WTC11 (cell line): ENCODE data around the gene POLA1. TPM values are rescaled to one million over a fixed set of nuclear protein-coding genes. Genes with fewer than 3 reads are reported as not detected.

Experiments used
- ATAC-seq: fragments of 200-7000 bp; cut with Tn5 transposase; 2 replicates; pipeline ENCODE4 v1.10.0; 2021; ENCODE audit warnings: mild to moderate bottlenecking, moderate library complexity
- CTCF ChIA-PET: fragments of 300-600 bp; sonication (Branson Sonifier 250); formaldehyde crosslinking; loops from one replicate; lab custom pipeline; 2021; ENCODE audit warnings: antibody characterized with exemption; lab: Charles Lee
- POLR2A ChIA-PET: fragments of 350-600 bp; sonication (Branson Sonifier 250); formaldehyde crosslinking; loops from one replicate; lab custom pipeline; 2021; ENCODE audit warnings: antibody characterized with exemption; lab: Charles Lee
- DNase-seq: peaks from one replicate; pipeline ENCODE4 v3.0.0; 2021; ENCODE audit warnings: low spot score
- H3K27ac Mint-ChIP-seq: 2 replicates; pipeline ENCODE4 v1.8.0; 2021; ENCODE audit warnings: mixed read lengths
- H3K27me3 Mint-ChIP-seq: 2 replicates; pipeline ENCODE4 v1.8.0; 2021; ENCODE audit warnings: low read depth, mild to moderate bottlenecking, moderate library complexity, mixed read lengths
- H3K36me3 Mint-ChIP-seq: 2 replicates; pipeline ENCODE4 v1.8.0; 2021; ENCODE audit warnings: mixed read lengths
- H3K4me1 Mint-ChIP-seq: 2 replicates; pipeline ENCODE4 v1.8.0; 2022; ENCODE audit warnings: mixed read lengths
- H3K4me3 Mint-ChIP-seq: 2 replicates; pipeline ENCODE4 v1.8.0; 2021; ENCODE audit warnings: mild to moderate bottlenecking, moderate library complexity, mixed read lengths
- H3K9me3 Mint-ChIP-seq: 2 replicates; pipeline ENCODE4 v1.8.0; 2021; ENCODE audit warnings: mixed read lengths
- ATF2 ChIP-seq: sonication (generic); formaldehyde crosslinking; IDR thresholded peaks from 2 replicates; pipeline ENCODE4 v1.8.1; 2022; ENCODE audit warnings: low read depth, missing genetic modification reagents, borderline replicate concordance
- CTCF ChIP-seq: fragments of 200-600 bp; IDR thresholded peaks from 2 replicates; pipeline ENCODE4 v1.8.0; 2022; ENCODE audit warnings: antibody characterized with exemption
- E2F1 ChIP-seq: sonication (generic); formaldehyde crosslinking; IDR thresholded peaks from 2 replicates; pipeline ENCODE4 v1.8.0; 2022; ENCODE audit warnings: mild to moderate bottlenecking, missing genetic modification reagents
- ESRRA ChIP-seq: sonication (generic); formaldehyde crosslinking; IDR thresholded peaks from 2 replicates; pipeline ENCODE4 v1.8.1; 2022; ENCODE audit warnings: mild to moderate bottlenecking, missing genetic modification reagents, borderline replicate concordance
- FOXJ3 ChIP-seq: sonication (generic); formaldehyde crosslinking; IDR thresholded peaks from 2 replicates; pipeline ENCODE4 v1.9.0; 2021; ENCODE audit warnings: missing genetic modification reagents, mild to moderate bottlenecking, borderline replicate concordance
- JUN ChIP-seq: sonication (generic); formaldehyde crosslinking; IDR thresholded peaks from 2 replicates; pipeline ENCODE4 v1.8.0; 2023; ENCODE audit warnings: mild to moderate bottlenecking, missing genetic modification reagents
- NFATC4 ChIP-seq: fragments of 250-450 bp; sonication (Bioruptor Pico); IDR thresholded peaks from 2 replicates; pipeline ENCODE4 v1.9.0; 2021; ENCODE audit warnings: mild to moderate bottlenecking
- NR1H2 ChIP-seq: sonication (generic); formaldehyde crosslinking; IDR thresholded peaks from 2 replicates; pipeline ENCODE4 v1.9.0; 2021; ENCODE audit warnings: mild to moderate bottlenecking, moderate library complexity, missing genetic modification reagents
- OVOL2 ChIP-seq: fragments of 250-450 bp; sonication (Bioruptor Pico); IDR thresholded peaks from 2 replicates; pipeline ENCODE4 v1.9.0; 2021; ENCODE audit warnings: mild to moderate bottlenecking, borderline replicate concordance
- PRDM15 ChIP-seq: sonication (generic); formaldehyde crosslinking; IDR thresholded peaks from 2 replicates; pipeline ENCODE4 v1.8.0; 2022; ENCODE audit warnings: missing genetic modification reagents
- PRRX2 ChIP-seq: fragments of 250-450 bp; sonication (Bioruptor Pico); IDR thresholded peaks from 2 replicates; pipeline ENCODE4 v1.8.0; 2021; ENCODE audit warnings: mild to moderate bottlenecking
- SMAD3 ChIP-seq: sonication (generic); formaldehyde crosslinking; IDR thresholded peaks from 2 replicates; pipeline ENCODE4 v1.8.0; 2022; ENCODE audit warnings: missing genetic modification reagents, mild to moderate bottlenecking, borderline replicate concordance
- STAT6 ChIP-seq: sonication (generic); formaldehyde crosslinking; conservative IDR thresholded peaks from 2 replicates; pipeline ENCODE4 v1.8.1; 2023; ENCODE audit warnings: mild to moderate bottlenecking, low read depth, missing genetic modification reagents, moderate library complexity
- USF1 ChIP-seq: sonication (generic); formaldehyde crosslinking; IDR thresholded peaks from 2 replicates; pipeline ENCODE4 v1.8.0; 2022; ENCODE audit warnings: mild to moderate bottlenecking, missing genetic modification reagents
- ZNF423 ChIP-seq: fragments of 250-450 bp; sonication (Bioruptor Pico); IDR thresholded peaks from 2 replicates; pipeline ENCODE4 v2.1.2; 2022; ENCODE audit warnings: mild to moderate bottlenecking, moderate library complexity
- ZNF671 ChIP-seq: fragments of 250-450 bp; sonication (Bioruptor Pico); IDR thresholded peaks from 2 replicates; pipeline ENCODE4 v1.8.0; 2021; ENCODE audit warnings: mild to moderate bottlenecking
- total RNA-seq: library from RNA; stranded (reverse); gene quantifications from 3 replicates; pipeline ENCODE4 v1.2.3, GENCODE V29; 2021

The POLA1 gene
- total RNA-seq, 1 experiment from 2014 or later = 29.9 TPM

GRCh38 chrX:24763989-24764388 lies 70.3 kb downstream of the POLA1 start:
- H3K27ac Mint-ChIP-seq = peak overlapping the region; percentile 84
- no peaks in the 10 kb centered on the region for H3K4me1 Mint-ChIP-seq
- H3K4me3 Mint-ChIP-seq = no peak overlapping the region
- no peaks in the 10 kb centered on the region for H3K9me3 Mint-ChIP-seq
- H3K27me3 Mint-ChIP-seq = no peaks in the 10 kb centered on the region
- POLR2A ChIA-PET = interaction anchor here (0.6 kb wide), 1 partner anchor 15 kb away, joined by 4 read pairs; no protein-coding TSS in a partner anchor
- TF ChIP-seq ESRRA (CRISPR knock-in tag) (no peak), STAT6 (CRISPR knock-in tag) (no peak), ATF2 (no peak), NFATC4 (CRISPR knock-in tag) (no peak)
- TF ChIP-seq, all 79 proteins: peak for 0
- H3K36me3 Mint-ChIP-seq = peaks cover 33% of the 10 kb centered on the region
- CTCF ChIA-PET = interaction anchor here (1.2 kb wide), 1 partner anchor 88 kb away, joined by 6 read pairs; no protein-coding TSS in a partner anchor
- DNase-seq = no peak
- no peak for ATAC-seq

- CTCF ChIA-PET = no interaction called here
- Mint-ChIP-seq H3K27ac (no peak overlapping the region), H3K4me1 (no peaks in the 10 kb centered on the region), H3K9me3 (no peaks in the 10 kb centered on the region), H3K27me3 (no peaks in the 10 kb centered on the region), H3K36me3 (peaks cover 17% of the 10 kb centered on the region), H3K4me3 (no peak overlapping the region)
- ATAC-seq (no peak), DNase-seq (no peak)
- POLR2A ChIA-PET = no interaction called here
- no peak for TF ChIP-seq OVOL2 (CRISPR knock-in tag)
- TF ChIP-seq ZNF423 (CRISPR knock-in tag) = no peak
- TF ChIP-seq PRDM15 (CRISPR knock-in tag) = no peak
- TF ChIP-seq STAT6 (CRISPR knock-in tag) = no peak
- TF ChIP-seq JUN = no peak
- TF ChIP-seq CTCF = no peak
- TF ChIP-seq E2F1 (CRISPR knock-in tag) = no peak
- no peak for TF ChIP-seq USF1 (CRISPR knock-in tag)
- no peak for TF ChIP-seq PRRX2 (CRISPR knock-in tag)
- TF ChIP-seq SMAD3 (CRISPR knock-in tag) = no peak
- no peak for TF ChIP-seq NR1H2 (CRISPR knock-in tag)
- TF ChIP-seq ZNF671 (CRISPR knock-in tag) = no peak
- no peak for TF ChIP-seq FOXJ3 (CRISPR knock-in tag)
Observed at GRCh38 chrX:24767557-24767956, 73.8 kb downstream of the POLA1 start.
